NCI-H1694 (cell line): Measurements from ENCODE around the gene CRADD.

Source experiments
- DNase-seq: peaks from one replicate; lab custom pipeline; 2025; lab: John Stamatoyannopoulos, UW

The CRADD gene

GRCh38 chr12:93671044-93671443 lies 6.1 kb upstream of the CRADD start:
- DNase-seq: no peak

DNA sequence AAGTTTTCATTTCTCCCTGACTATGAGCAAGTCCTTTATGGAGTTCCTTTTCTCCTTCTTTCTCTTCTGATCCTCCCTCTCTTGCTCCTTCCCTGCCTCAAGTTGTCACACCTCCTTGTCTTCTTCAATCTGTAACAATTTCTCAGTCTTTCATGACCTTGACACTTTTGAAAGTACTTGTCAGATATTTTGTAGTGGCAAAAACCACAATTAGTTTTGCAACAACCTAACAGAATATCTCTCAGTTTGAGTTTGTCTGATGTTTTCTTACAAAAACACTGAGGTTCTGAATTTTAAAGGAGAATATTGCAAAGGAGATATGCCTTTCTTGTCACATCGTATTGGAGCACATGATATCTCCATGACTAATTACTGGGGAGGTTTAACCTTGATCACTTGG lies 4.1 kb upstream of the CRADD start:
- no peak for DNase-seq

- DNase-seq: no peak
Measured at GRCh38 chr12:93674386-93674785, 2.8 kb upstream of the CRADD start.

GRCh38 chr12:93676408-93677194 lies 574 bp upstream of the CRADD start:
- no peak for DNase-seq

DNA sequence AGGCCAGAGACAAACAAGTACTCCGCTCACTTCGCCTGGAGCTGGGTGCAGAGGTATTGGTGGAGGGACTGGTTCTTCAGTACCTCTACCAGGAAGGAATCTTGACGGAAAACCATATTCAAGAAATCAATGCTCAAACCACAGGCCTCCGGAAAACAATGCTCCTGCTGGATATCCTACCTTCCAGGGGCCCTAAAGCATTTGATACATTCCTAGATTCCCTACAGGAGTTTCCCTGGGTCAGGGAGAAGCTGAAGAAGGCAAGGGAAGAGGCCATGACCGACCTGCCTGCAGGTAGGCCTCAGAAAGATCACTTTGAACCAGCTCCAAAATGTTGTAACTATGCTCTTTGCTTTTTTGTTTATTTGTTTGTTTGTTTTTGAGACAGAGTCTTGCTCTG lies 1.6 kb downstream of the CRADD start:
- DNase-seq: no peak

DNA sequence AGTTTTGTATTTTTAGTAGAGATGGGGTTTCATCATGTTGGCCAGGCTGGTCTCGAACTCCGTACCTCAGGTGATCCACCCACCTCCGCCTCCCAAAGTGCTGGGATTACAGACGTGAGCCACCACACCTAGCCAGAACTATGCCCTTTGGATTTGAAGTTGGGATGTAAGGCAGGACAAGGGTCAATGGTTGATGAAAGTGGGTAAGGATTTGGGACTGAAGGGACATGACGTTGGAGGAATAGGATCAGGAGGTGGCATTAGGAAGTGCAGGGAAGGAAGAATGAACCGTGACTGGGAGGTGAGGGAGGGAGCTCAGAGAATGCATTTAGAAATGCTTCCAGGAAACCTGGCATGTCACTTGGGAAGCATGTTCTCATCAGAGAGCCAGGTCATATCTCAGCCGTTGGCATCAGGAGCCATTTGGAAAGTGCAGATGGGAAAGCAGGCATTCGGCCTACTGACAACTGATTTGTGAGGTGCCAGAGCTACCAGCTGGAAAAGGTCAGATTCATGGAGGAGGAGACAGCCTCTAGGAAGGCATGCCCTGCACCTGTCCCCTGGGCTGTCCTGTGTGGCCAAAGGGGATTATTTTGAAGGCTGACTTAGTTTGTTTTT lies 2.2 kb downstream of the CRADD start:
- no peak for DNase-seq

- DNase-seq: no peak
Measured at GRCh38 chr12:93680006-93680405, 2.8 kb downstream of the CRADD start.

GRCh38 chr12:93682846-93683261 lies 5.7 kb downstream of the CRADD start:
- no peak for DNase-seq

DNA sequence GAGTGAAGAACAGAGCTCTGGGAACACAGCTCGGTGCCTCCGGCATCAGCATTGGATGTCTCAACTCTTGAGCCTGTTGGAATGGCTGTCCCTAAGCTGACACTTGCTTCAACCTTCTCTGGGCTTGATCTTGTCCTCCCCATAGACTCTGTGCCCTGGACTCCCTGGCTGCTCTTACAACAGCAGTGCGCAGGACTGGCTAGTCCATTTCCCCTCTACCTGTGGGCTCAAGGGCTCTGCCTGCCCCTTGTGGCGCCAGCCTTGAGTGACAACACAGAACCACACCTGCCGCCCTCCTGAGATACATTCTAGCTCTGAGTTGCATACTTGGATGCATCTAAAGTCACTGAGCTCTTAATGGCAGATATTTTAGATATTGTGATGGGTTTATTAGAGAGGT lies 6.2 kb downstream of the CRADD start:
- DNase-seq: no peak

DNA sequence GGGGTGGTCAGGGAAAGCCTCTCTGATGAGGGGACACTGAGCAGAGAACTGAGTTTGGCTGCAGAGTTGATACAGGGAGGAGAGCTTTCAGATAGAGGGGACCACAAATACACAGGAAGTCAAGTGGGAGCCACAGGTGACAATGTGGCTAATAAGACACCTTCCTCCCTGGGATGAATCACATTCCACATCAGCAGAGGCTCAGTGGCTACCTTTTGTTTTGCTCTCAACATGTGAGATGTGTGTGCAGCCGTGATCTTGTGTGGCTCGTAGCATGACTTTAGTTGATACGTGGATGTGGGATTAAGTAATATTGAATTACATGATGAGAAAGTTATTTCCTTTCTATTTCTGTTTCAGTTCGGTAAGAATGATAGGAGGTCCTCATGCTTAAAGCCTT lies 7.5 kb downstream of the CRADD start:
- DNase-seq: no peak

- DNase-seq: no peak
Measured at GRCh38 chr12:93686572-93687356, 9.6 kb downstream of the CRADD start.

DNA sequence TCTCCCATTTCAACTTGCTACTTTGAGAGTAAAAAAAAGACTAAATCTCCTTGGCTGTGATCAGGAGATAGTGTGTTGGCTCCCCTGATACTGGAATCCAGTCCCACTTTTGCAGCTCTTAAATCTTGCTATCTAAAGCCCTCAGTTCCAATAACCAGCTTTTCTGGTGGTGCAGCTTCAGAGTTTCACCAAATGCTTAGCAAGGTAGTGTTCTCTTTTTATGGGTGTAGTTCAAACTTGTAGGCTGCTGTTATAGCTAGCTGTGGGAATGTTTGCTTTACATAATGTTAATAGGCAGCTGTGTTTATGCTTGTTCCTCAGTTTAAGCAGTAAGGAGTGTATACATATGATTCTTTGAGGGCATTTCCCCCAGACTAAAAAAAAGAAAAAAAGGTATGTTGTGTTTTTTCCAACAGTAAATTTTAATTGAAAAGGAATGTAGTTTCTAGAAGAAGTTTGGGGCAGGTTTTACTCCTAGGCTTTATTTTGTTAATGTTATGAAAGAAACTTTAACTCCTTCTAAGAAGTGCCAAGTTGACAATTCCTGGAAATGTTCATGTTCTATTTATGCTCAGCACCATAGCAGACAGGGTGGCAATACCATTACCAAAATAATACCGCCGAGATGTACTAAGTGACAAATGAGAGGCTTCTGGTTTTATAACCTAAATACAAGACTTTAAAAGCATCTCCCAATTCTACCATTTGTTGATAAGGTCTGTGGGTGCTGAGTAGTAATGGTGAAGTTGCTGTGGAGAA lies 12.1 kb downstream of the CRADD start:
- no peak for DNase-seq

- DNase-seq: no peak
Measured at GRCh38 chr12:93696462-93696861, 19.3 kb downstream of the CRADD start.

DNA sequence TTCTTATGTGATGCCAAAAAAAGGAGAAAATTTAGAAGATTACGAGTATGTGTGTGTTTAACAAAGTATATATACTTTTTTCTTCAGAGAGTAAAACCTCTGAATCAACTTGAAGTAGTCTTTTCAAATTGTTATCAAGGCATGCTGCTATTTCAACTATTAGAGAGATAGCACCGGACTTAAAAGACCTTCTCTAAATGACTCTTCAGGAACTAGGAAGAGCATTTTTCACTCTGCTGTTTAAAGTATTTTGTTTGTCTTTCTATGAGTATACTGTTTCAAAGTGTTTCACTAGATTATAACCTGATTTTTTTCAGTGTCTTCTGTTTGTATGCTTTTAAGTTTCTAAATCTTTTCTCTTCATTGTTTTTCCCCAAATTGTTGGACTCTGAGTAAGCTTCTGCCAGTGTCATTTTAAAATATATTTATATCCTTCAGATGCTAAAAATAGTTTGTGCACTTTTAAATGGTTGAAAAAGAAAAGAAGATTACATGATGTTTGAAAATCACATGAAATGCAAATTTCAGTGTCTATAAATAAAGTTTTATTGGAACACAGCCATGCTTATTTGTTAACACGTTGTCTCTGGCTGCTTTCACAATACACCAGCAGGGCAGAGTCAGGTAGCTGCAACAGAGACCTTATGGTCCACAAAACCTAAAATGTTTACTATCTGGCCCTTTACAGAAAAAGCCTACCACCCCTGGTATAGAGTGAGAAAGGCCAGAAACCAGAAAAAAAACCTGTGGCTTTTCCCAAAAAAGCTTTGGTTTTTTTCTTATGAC lies 21.3 kb downstream of the CRADD start:
- no peak for DNase-seq

- DNase-seq: no peak
Measured at GRCh38 chr12:93699271-93700145, 22.3 kb downstream of the CRADD start.

- no peak for DNase-seq
Measured at GRCh38 chr12:93702707-93703315, 25.6 kb downstream of the CRADD start.

GRCh38 chr12:93704122-93704521 lies 26.9 kb downstream of the CRADD start:
- DNase-seq: no peak

DNA sequence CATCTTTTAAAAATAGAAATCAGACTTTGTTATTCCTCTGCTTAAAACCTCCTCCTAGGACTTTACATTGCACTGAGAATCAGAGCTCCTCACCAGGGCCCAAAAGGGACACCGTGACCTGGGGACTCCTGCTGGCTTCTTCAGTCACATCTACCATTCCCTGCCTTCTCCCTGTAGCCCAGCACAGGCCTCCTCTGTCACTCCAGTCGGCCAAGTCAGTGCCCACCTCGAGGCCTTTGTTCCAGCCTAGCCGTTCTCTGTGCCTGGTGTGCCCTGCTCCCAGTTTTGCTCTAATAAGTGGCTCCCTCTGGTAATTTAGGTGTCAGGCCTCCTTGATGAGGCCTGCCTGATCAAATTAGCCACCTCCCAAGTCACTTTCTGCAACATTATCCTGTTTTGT lies 27.4 kb downstream of the CRADD start:
- no peak for DNase-seq

DNA sequence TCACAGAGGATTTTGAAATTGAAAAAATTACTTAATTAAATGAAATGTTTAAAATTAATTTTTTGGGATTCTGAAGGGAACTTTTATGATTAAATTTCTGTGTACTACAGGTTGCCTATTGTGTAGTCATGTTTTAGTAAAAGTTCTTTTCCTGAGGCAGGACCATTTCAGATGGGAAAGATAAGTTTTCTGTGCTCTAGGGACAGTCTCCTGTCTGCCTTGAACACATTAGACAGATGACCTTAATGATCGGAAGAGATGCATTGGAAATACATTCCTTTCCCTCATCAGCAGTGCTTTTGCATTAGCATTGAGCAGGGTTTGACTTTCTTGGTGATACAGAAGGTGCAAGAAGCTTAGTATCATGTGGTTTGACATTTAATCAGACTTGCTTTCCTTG lies 28.1 kb downstream of the CRADD start:
- no peak for DNase-seq

DNA sequence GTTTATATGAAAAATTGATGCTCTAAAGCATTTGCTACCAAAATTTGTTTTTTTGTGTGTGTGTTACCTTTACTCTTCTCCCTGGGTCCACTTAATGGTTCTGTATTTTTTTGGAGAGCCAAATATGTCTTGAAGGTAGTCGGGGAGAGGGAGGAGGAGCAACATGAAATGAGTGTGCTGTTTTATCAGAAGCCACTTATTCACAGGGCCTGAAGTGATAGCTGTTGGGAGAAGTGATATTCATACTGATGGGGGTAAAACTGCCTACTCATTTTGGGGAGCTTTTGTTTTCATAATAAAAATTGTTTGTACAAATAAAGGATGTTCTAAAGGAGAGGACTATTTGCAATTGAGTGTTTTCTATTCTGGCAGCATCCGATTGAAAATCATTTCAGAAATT lies 29.2 kb downstream of the CRADD start:
- no peak for DNase-seq
